Endothelial cell of umbilical vein (primary cell): ENCODE data around the gene STK32A. TPM values are rescaled to one million over a fixed set of nuclear protein-coding genes. Genes with fewer than 3 reads are reported as not detected.

Source experiments
- BruUV-seq: library from RNA; stranded (reverse); fragments of 400-500 nt; replicated peaks from 2 replicates; lab custom pipeline; 2021; lab: Mats Ljungman, UMichigan
- CTCF ChIA-PET: fragments of 300-600, 350-600 bp; sonication (Branson Sonifier 250); formaldehyde crosslinking; loops from one replicate; lab custom pipeline; 2021; ENCODE audit warnings: antibody characterized with exemption, inconsistent platforms; lab: Charles Lee
- POLR2A ChIA-PET: fragments of 300-600, 350-600 bp; sonication (Branson Sonifier 250); formaldehyde crosslinking; loops from one replicate; lab custom pipeline; 2021; ENCODE audit warnings: antibody characterized with exemption, inconsistent platforms; lab: Charles Lee
- DNase-seq: peaks from one replicate; pipeline ENCODE4 v3.0.0-alpha.2; 2011; ENCODE audit warnings: low read depth, low spot score
- FAIRE-seq: peaks from 2 replicates; lab custom pipeline; 2011; peaks lifted over from hg19 to GRCh38; lab: Jason Lieb, UNC
- H2AFZ ChIP-seq: 2 replicates; pipeline ENCODE4 v1.6.0; 2012; ENCODE audit warnings: low read depth, low read length, control low read depth, inconsistent platforms
- H3K27ac ChIP-seq: 2 replicates; pipeline ENCODE4 v1.5.1; 2011; ENCODE audit warnings: low read depth, mild to moderate bottlenecking, control low read depth, low read length, moderate library complexity; ENCODE audit not compliant: insufficient read depth
- H3K27me3 ChIP-seq, 2 experiments: 2 replicates each; pipeline versions ENCODE4 v1.6.0 to v1.6.1; 2011; ENCODE audit warnings: low read length in 2 of 2, mixed read lengths in 1 of 2; ENCODE audit not compliant: control insufficient read depth in 2 of 2, insufficient read depth in 2 of 2
- H3K36me3 ChIP-seq, 2 experiments: 2 replicates in 1 of 2; 3 replicates in 1 of 2; pipeline ENCODE4 v1.5.1; 2011; ENCODE audit warnings: low read length in 2 of 2, mild to moderate bottlenecking in 1 of 2, moderate library complexity in 1 of 2; ENCODE audit not compliant: control insufficient read depth in 2 of 2, insufficient read depth in 2 of 2; ENCODE audit errors: extremely low read depth in 1 of 2
- H3K4me1 ChIP-seq: 3 replicates; pipeline ENCODE4 v1.5.1; 2011; ENCODE audit warnings: mild to moderate bottlenecking, low read length; ENCODE audit not compliant: control insufficient read depth, insufficient read depth; ENCODE audit errors: extremely low read depth
- H3K4me2 ChIP-seq: 2 replicates; pipeline ENCODE4 v1.6.1; 2011; ENCODE audit warnings: low read length, control low read depth, mixed read lengths; ENCODE audit not compliant: insufficient read depth
- H3K4me3 ChIP-seq, 3 experiments: fragments of 200-600 bp in 1 of 3; sonication (generic), shearing (Covaris generic) in 1 of 3; replicated peaks in 1 of 3; 2 replicates each; pipeline ENCODE4 v1.5.1; 2011 to 2016; ENCODE audit warnings: control low read depth in 3 of 3, low read length in 3 of 3, mild to moderate bottlenecking in 2 of 3, inconsistent platforms in 1 of 3, low read depth in 1 of 3, moderate library complexity in 1 of 3; ENCODE audit not compliant: insufficient read depth in 1 of 3
- H3K79me2 ChIP-seq: 2 replicates; pipeline ENCODE4 v1.6.0; 2012; ENCODE audit warnings: low read length, inconsistent platforms; ENCODE audit not compliant: control insufficient read depth, insufficient read depth
- H3K9ac ChIP-seq: replicated peaks from 2 replicates; pipeline ENCODE3; 2011; ENCODE audit warnings: low read length, control low read depth; ENCODE audit not compliant: insufficient read depth; ENCODE audit errors: extremely low read depth
- H3K9me1 ChIP-seq: replicated peaks from 3 replicates; pipeline ENCODE4 v1.6.0; 2011; ENCODE audit warnings: mild to moderate bottlenecking, low read length; ENCODE audit not compliant: control insufficient read depth, insufficient read depth; ENCODE audit errors: extremely low read depth
- H3K9me3 ChIP-seq: replicated peaks from 2 replicates; pipeline ENCODE4 v1.5.1; 2012; ENCODE audit warnings: low read length, inconsistent platforms; ENCODE audit not compliant: control insufficient read depth, insufficient read depth
- H4K20me1 ChIP-seq: replicated peaks from 2 replicates; pipeline ENCODE3; 2011; ENCODE audit warnings: mild to moderate bottlenecking, low read length; ENCODE audit not compliant: control insufficient read depth, insufficient read depth; ENCODE audit errors: extremely low read depth
- EZH2 ChIP-seq: IDR thresholded peaks from 2 replicates; pipeline ENCODE4 v1.6.1; 2012; ENCODE audit warnings: borderline replicate concordance, low read depth, mild to moderate bottlenecking, moderate library complexity, low read length, inconsistent platforms; ENCODE audit not compliant: severe bottlenecking
- FOS ChIP-seq: IDR thresholded peaks from 2 replicates; pipeline ENCODE4 v1.6.1; 2011; ENCODE audit warnings: mild to moderate bottlenecking, low read length, moderate library complexity, borderline replicate concordance; ENCODE audit not compliant: insufficient read depth
- GATA2 ChIP-seq: IDR thresholded peaks from 2 replicates; pipeline ENCODE4 v1.7.0; 2011; ENCODE audit warnings: low read depth, mild to moderate bottlenecking, moderate library complexity, mixed read lengths, low read length; ENCODE audit not compliant: insufficient read length, insufficient read depth
- JUN ChIP-seq: IDR thresholded peaks from 2 replicates; pipeline ENCODE4 v1.6.1; 2011; ENCODE audit warnings: borderline replicate concordance, low read depth; ENCODE audit not compliant: insufficient read length, insufficient read depth
- MAX ChIP-seq: IDR thresholded peaks from 2 replicates; pipeline ENCODE4 v1.6.1; 2011; ENCODE audit not compliant: insufficient read depth, insufficient read length
- MYC ChIP-seq: IDR thresholded peaks from one replicate; pipeline ENCODE4 v1.6.1; 2011; ENCODE audit warnings: mild to moderate bottlenecking, low read depth, low read length
- POLR2A ChIP-seq: IDR thresholded peaks from 2 replicates; pipeline ENCODE4 v1.6.1; 2012; ENCODE audit warnings: low read depth, mild to moderate bottlenecking, control low read depth, low read length
- POLR2AphosphoS5 ChIP-seq: IDR thresholded peaks from 2 replicates; pipeline ENCODE4 v1.6.1; 2012; ENCODE audit warnings: low read depth, mild to moderate bottlenecking, control low read depth, low read length, moderate library complexity; ENCODE audit not compliant: insufficient read depth
- dilution Hi-C: fragments of 300-500 bp; cut with MboI; formaldehyde crosslinking; loops from one replicate; pipeline ENCODE4 v1.15.0; 2019; ENCODE audit warnings: low sequenced_read_pairs; ENCODE audit not compliant: extremely low pct_ligation_motif_present
- intact Hi-C: fragments of 100-400 bp; cut with micrococcal nuclease; formaldehyde crosslinking; loops from one replicate; pipeline ENCODE4 v1.10.0; 2022
- polyA plus RNA-seq, 4 experiments: library from polyadenylated mRNA; depleted of rRNA in 3 of 4; stranded (reverse) in 3 of 4; unstranded in 1 of 4; fragments of >200 nt; gene quantifications; 2 replicates each; pipeline versions ENCODE4 v1.2.1 to v1.2.3, GENCODE V29; 2011 to 2012; ENCODE audit warnings: missing spikeins in 1 of 4
- total RNA-seq: library from RNA; stranded (reverse); gene quantifications from 2 replicates; pipeline ENCODE4 v1.2.3, GENCODE V29; 2021
- TF ChIP-seq, protein P1 (sequence below), 2 donors: IDR thresholded peaks; 1 replicate in 1 of 2; 2 replicates in 1 of 2; pipeline ENCODE4 v1.5.1; 2011; ENCODE audit warnings: low read length in 2 of 2, mild to moderate bottlenecking in 2 of 2, moderate library complexity in 2 of 2, control low read depth in 1 of 2, inconsistent platforms in 1 of 2, low read depth in 1 of 2; ENCODE audit not compliant: insufficient read depth in 1 of 2; ENCODE audit errors: extremely low read depth in 1 of 2

The STK32A gene
- total and polyA plus RNA-seq, 2 donors (not counting 3 experiments of a cell fraction or from before 2014, with no cell fraction given): not detected

- Histone ChIP-seq H3K4me1 (peaks cover 31% of the 10 kb centered on the region), H3K4me3 (no peak overlapping the region), H3K9ac (no peak overlapping the region), H3K9me3 (no peaks in the 10 kb centered on the region), H3K9me1 (no peaks in the 10 kb centered on the region), H3K27ac (no peak overlapping the region), H3K79me2 (no peaks in the 10 kb centered on the region), H3K4me2 (no peak overlapping the region), H4K20me1 (no peaks in the 10 kb centered on the region), H2AFZ (no peak overlapping the region), H3K27me3 (no peaks in the 10 kb centered on the region), H3K36me3 (no peaks in the 10 kb centered on the region)
- ChIA-PET CTCF (interaction anchor here (1.1 to 1.6 kb wide), 2 partner anchors 8 to 23 kb away, joined by 3 to 7 read pairs; no protein-coding TSS in a partner anchor), POLR2A (no interaction called here)
- no peak for TF ChIP-seq MAX
- TF ChIP-seq GATA2: no peak
- TF ChIP-seq, protein P1, sequence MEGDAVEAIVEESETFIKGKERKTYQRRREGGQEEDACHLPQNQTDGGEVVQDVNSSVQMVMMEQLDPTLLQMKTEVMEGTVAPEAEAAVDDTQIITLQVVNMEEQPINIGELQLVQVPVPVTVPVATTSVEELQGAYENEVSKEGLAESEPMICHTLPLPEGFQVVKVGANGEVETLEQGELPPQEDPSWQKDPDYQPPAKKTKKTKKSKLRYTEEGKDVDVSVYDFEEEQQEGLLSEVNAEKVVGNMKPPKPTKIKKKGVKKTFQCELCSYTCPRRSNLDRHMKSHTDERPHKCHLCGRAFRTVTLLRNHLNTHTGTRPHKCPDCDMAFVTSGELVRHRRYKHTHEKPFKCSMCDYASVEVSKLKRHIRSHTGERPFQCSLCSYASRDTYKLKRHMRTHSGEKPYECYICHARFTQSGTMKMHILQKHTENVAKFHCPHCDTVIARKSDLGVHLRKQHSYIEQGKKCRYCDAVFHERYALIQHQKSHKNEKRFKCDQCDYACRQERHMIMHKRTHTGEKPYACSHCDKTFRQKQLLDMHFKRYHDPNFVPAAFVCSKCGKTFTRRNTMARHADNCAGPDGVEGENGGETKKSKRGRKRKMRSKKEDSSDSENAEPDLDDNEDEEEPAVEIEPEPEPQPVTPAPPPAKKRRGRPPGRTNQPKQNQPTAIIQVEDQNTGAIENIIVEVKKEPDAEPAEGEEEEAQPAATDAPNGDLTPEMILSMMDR (IDR thresholded peaks at IDR 0.05; ENCODE audit: extremely low read depth in 1 of 2, insufficient read depth in 1 of 2, low read depth in 1 of 2, low read length in 2 of 2): no peak
- no peak for TF ChIP-seq POLR2A
- dilution Hi-C loops (no loop called here), intact Hi-C loops (no loop called here)
- FAIRE-seq (no peak), DNase-seq (no peak)
- BruUV-seq: no TSS peak
Measured at GRCh38 chr5:147305147-147305546, 70.3 kb downstream of the STK32A start.

DNA sequence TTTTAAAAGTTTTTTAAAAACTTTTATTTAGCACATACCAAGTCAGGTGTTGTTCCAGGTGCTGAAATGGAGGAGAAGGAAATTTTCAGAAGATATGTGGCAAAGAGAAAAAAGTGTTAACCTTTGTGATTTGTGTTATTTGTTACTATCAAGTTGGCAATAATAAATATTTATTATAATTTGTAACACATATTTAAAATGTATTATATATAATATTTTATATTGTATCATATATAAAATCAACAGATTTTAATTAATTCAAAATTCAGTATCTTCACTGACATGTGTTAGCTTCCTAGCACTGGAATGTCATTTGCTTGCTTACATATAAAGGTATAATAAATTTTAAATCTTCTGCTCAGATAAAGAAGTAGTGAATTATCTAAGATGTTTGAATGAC, 71.5 kb downstream of the STK32A start:
- Histone ChIP-seq H2AFZ (no peak overlapping the region), H3K4me2 (no peak overlapping the region), H3K36me3 (no peaks in the 10 kb centered on the region), H3K9me3 (no peaks in the 10 kb centered on the region), H3K9me1 (no peaks in the 10 kb centered on the region), H3K79me2 (no peaks in the 10 kb centered on the region), H3K4me1 (peaks cover 33% of the 10 kb centered on the region), H3K27me3 (no peaks in the 10 kb centered on the region), H4K20me1 (no peaks in the 10 kb centered on the region), H3K27ac (no peak overlapping the region), H3K4me3 (no peak overlapping the region), H3K9ac (no peak overlapping the region)
- intact Hi-C loops: no loop called here
- ChIA-PET CTCF (no interaction called here), POLR2A (no interaction called here)
- DNase-seq: no peak
- TF ChIP-seq, protein P1 (IDR thresholded peaks at IDR 0.05; ENCODE audit: extremely low read depth in 1 of 2, insufficient read depth in 1 of 2, low read depth in 1 of 2, low read length in 2 of 2): no peak
- TF ChIP-seq POLR2A (no peak), GATA2 (no peak), MAX (no peak), JUN (no peak), MYC (no peak), EZH2 (no peak), FOS (no peak), POLR2AphosphoS5 (no peak)
- BruUV-seq: no TSS peak
- no peak for FAIRE-seq
- dilution Hi-C loops: no loop called here
